Astrocyte (in vitro differentiated cells and primary cell): ENCODE measurements around the gene ALDH3A2. TPM values are rescaled to one million over a fixed set of nuclear protein-coding genes. Genes with fewer than 3 reads are reported as not detected.

Experiments
- DNase-seq: peaks from one replicate; pipeline ENCODE4 v3.0.0-alpha.2; 2010; ENCODE audit warnings: low read depth
- FAIRE-seq: peaks from 2 replicates; lab custom pipeline; 2011; peaks lifted over from hg19 to GRCh38; lab: Jason Lieb, UNC
- H2AFZ ChIP-seq: 2 replicates; pipeline ENCODE4 v1.6.0; 2012; ENCODE audit warnings: low read depth, low read length, inconsistent platforms
- H3K27ac ChIP-seq: 2 replicates; pipeline ENCODE4 v1.5.1; 2011; ENCODE audit warnings: low read depth, low read length, inconsistent platforms
- H3K27me3 ChIP-seq: 2 replicates; pipeline ENCODE4 v1.6.0; 2011; ENCODE audit warnings: low read length, inconsistent platforms; ENCODE audit not compliant: insufficient read depth
- H3K36me3 ChIP-seq: 2 replicates; pipeline ENCODE4 v1.5.1; 2011; ENCODE audit warnings: low read length, inconsistent platforms; ENCODE audit not compliant: insufficient read depth
- H3K4me1 ChIP-seq: 2 replicates; pipeline ENCODE4 v1.5.1; 2011; ENCODE audit warnings: low read length, inconsistent platforms; ENCODE audit not compliant: insufficient read depth
- H3K4me2 ChIP-seq: 2 replicates; pipeline ENCODE4 v1.6.0; 2012; ENCODE audit warnings: low read length, inconsistent platforms
- H3K4me3 ChIP-seq: 2 replicates; pipeline ENCODE4 v1.5.1; 2011; ENCODE audit warnings: low read depth, mild to moderate bottlenecking, low read length, inconsistent platforms; ENCODE audit not compliant: insufficient read depth
- H3K79me2 ChIP-seq: 2 replicates; pipeline ENCODE4 v1.6.0; 2012; ENCODE audit warnings: mild to moderate bottlenecking, low read length, inconsistent platforms; ENCODE audit not compliant: insufficient read depth
- H3K9ac ChIP-seq: 2 replicates; pipeline ENCODE4 v1.6.0; 2012; ENCODE audit warnings: mild to moderate bottlenecking, low read length, inconsistent platforms
- H3K9me3 ChIP-seq: 2 replicates; pipeline ENCODE4 v1.5.1; 2012; ENCODE audit warnings: low read depth, mild to moderate bottlenecking, low read length, inconsistent platforms; ENCODE audit not compliant: insufficient read depth
- H4K20me1 ChIP-seq: 2 replicates; pipeline ENCODE4 v1.6.0; 2012; ENCODE audit warnings: low read length, inconsistent platforms; ENCODE audit not compliant: insufficient read depth
- H3K27ac Mint-ChIP-seq: one replicate; pipeline ENCODE4 v1.8.0; 2021; ENCODE audit warnings: mild to moderate bottlenecking, mixed read lengths; ENCODE audit not compliant: unreplicated experiment
- H3K27me3 Mint-ChIP-seq: one replicate; pipeline ENCODE4 v1.8.0; 2021; ENCODE audit warnings: low read depth, mixed read lengths; ENCODE audit not compliant: unreplicated experiment
- H3K36me3 Mint-ChIP-seq: one replicate; pipeline ENCODE4 v1.8.0; 2021; ENCODE audit warnings: low read depth, mixed read lengths; ENCODE audit not compliant: unreplicated experiment
- H3K4me1 Mint-ChIP-seq: one replicate; pipeline ENCODE4 v1.8.0; 2021; ENCODE audit warnings: low read depth, mixed read lengths; ENCODE audit not compliant: unreplicated experiment
- H3K4me3 Mint-ChIP-seq: one replicate; pipeline ENCODE4 v1.8.0; 2021; ENCODE audit warnings: mild to moderate bottlenecking, moderate library complexity, mixed read lengths; ENCODE audit not compliant: unreplicated experiment
- H3K9me3 Mint-ChIP-seq: one replicate; pipeline ENCODE4 v1.8.0; 2021; ENCODE audit warnings: mild to moderate bottlenecking, mixed read lengths; ENCODE audit not compliant: unreplicated experiment
- EZH2 ChIP-seq: IDR thresholded peaks from 2 replicates; pipeline ENCODE4 v1.6.1; 2012; ENCODE audit warnings: mild to moderate bottlenecking, low read length, inconsistent platforms; ENCODE audit not compliant: insufficient read depth
- total RNA-seq: library from RNA; stranded (reverse); gene quantifications from 2 replicates; pipeline ENCODE4 v1.2.1, GENCODE V29; 2021
- TF ChIP-seq, protein P1 (sequence below): IDR thresholded peaks from 2 replicates; pipeline ENCODE4 v1.5.1; 2011; ENCODE audit warnings: low read depth, mild to moderate bottlenecking, inconsistent platforms, low read length, moderate library complexity; ENCODE audit not compliant: insufficient read depth

Gene ALDH3A2
- total RNA-seq, 1 donor from 2014 or later = 13.8 TPM

DNA sequence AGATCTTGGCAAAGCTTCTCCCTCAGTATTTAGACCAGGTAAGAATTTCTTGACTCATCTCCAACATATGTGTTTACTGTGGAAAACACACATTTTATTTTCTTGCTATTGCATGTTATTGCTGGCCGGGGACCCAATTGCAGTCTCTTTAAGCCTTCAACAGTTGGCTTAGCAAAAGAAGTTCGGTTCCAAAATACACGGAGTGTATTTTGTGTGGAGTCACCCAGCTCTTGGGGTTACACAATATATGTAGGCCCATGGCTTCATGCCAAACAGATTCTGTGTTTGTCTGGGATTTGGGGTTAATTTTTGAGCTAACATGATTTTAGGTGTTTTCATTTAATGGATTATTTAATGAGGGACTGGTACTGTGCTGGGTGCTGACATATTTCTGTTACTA, 4.0 kb downstream of the ALDH3A2 start:
- Histone ChIP-seq H3K4me3 (no peak overlapping the region), H2AFZ (no peak overlapping the region), H3K79me2 (no peaks in the 10 kb centered on the region), H3K9ac (no peak overlapping the region), H3K36me3 (no peaks in the 10 kb centered on the region), H3K4me2 (no peak overlapping the region), H3K27me3 (no peaks in the 10 kb centered on the region), H3K9me3 (peaks cover 3% of the 10 kb centered on the region), H3K27ac (no peak overlapping the region), H3K4me1 (peaks cover 12% of the 10 kb centered on the region), H4K20me1 (no peaks in the 10 kb centered on the region)
- no peak for FAIRE-seq
- Mint-ChIP-seq H3K9me3 (peaks cover 2% of the 10 kb centered on the region), H3K27ac (no peak overlapping the region), H3K36me3 (peaks cover 21% of the 10 kb centered on the region), H3K4me3 (no peak overlapping the region), H3K4me1 (peaks cover 13% of the 10 kb centered on the region), H3K27me3 (no peaks in the 10 kb centered on the region)
- no peak for DNase-seq
- no peak for TF ChIP-seq EZH2
- TF ChIP-seq, protein P1, sequence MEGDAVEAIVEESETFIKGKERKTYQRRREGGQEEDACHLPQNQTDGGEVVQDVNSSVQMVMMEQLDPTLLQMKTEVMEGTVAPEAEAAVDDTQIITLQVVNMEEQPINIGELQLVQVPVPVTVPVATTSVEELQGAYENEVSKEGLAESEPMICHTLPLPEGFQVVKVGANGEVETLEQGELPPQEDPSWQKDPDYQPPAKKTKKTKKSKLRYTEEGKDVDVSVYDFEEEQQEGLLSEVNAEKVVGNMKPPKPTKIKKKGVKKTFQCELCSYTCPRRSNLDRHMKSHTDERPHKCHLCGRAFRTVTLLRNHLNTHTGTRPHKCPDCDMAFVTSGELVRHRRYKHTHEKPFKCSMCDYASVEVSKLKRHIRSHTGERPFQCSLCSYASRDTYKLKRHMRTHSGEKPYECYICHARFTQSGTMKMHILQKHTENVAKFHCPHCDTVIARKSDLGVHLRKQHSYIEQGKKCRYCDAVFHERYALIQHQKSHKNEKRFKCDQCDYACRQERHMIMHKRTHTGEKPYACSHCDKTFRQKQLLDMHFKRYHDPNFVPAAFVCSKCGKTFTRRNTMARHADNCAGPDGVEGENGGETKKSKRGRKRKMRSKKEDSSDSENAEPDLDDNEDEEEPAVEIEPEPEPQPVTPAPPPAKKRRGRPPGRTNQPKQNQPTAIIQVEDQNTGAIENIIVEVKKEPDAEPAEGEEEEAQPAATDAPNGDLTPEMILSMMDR = no peak

DNA sequence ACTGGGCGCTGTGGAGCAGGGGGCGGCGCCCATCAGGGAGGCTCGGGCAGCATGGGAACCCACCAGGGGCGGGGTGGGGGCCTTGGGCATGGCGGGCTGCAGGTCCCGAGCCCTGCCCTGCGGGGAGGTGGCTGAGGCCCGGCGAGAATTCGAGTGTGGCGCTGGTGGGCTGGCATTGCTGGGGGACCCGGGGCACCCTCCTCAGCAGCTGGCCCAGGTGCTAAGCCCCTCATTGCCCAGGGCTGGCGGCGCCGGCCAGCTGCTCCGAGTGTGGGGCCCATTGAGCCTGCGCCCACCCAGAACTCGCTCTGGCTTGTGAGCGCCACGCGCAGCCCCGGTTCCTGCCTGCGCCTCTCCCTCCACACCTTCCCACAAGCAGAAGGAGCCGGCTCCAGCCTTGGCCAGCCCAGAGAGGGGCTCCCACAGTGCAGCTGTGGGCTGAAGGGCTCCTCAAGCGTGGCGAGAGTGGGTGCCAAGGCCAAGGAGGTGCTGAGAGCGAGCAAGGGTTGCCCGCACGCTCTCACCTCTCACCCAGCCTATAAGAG, 5.9 kb downstream of the ALDH3A2 start:
- Histone ChIP-seq H3K27ac (no peak overlapping the region), H2AFZ (no peak overlapping the region), H3K4me3 (no peak overlapping the region), H3K27me3 (no peaks in the 10 kb centered on the region), H3K79me2 (no peaks in the 10 kb centered on the region), H3K4me1 (peaks cover 4% of the 10 kb centered on the region), H3K4me2 (no peak overlapping the region), H3K9me3 (peaks cover 3% of the 10 kb centered on the region), H4K20me1 (no peaks in the 10 kb centered on the region), H3K9ac (no peak overlapping the region), H3K36me3 (no peaks in the 10 kb centered on the region)
- peaks cover 2% of the 10 kb centered on the region for H3K9me3 Mint-ChIP-seq
- peaks cover 21% of the 10 kb centered on the region for H3K36me3 Mint-ChIP-seq
- DNase-seq = no peak
- no peak for FAIRE-seq
- H3K4me3 Mint-ChIP-seq = no peak overlapping the region
- TF ChIP-seq, protein P1 = no peak
- no peak for TF ChIP-seq EZH2
- peaks cover 8% of the 10 kb centered on the region for H3K4me1 Mint-ChIP-seq
- no peak overlapping the region for H3K27ac Mint-ChIP-seq
- H3K27me3 Mint-ChIP-seq = no peaks in the 10 kb centered on the region

DNA sequence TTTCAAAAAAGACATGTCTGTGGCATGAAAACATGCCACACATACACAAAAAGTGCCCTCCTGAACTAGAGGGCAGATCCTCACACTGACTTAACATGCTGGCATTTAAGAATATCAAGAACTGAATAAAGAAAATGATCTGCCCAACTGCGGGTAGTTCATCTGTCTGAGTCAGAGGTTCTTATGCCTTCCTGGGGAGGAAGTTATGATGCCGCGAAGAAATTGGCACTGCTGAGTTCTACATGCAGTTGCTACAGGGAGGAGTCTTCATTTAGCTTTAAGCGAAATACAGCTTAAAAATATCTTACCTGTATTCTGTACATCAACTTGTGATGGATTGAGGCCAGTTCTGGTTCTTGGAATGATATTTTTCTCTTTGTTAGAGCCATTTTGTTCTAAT, 6.3 kb downstream of the ALDH3A2 start:
- H4K20me1 ChIP-seq = no peaks in the 10 kb centered on the region
- H3K27ac ChIP-seq = no peak overlapping the region
- DNase-seq = no peak
- Mint-ChIP-seq H3K36me3 (peaks cover 21% of the 10 kb centered on the region), H3K4me3 (no peak overlapping the region), H3K9me3 (peaks cover 2% of the 10 kb centered on the region), H3K4me1 (peaks cover 8% of the 10 kb centered on the region), H3K27me3 (no peaks in the 10 kb centered on the region), H3K27ac (no peak overlapping the region)
- H3K4me2 ChIP-seq = no peak overlapping the region
- no peak for FAIRE-seq
- no peaks in the 10 kb centered on the region for H3K36me3 ChIP-seq
- TF ChIP-seq, protein P1 = no peak
- no peak for TF ChIP-seq EZH2
- peaks cover 4% of the 10 kb centered on the region for H3K4me1 ChIP-seq
- H3K27me3 ChIP-seq = no peaks in the 10 kb centered on the region
- H2AFZ ChIP-seq = no peak overlapping the region
- H3K79me2 ChIP-seq = no peaks in the 10 kb centered on the region
- no peak overlapping the region for H3K9ac ChIP-seq
- no peak overlapping the region for H3K4me3 ChIP-seq
- peaks cover 3% of the 10 kb centered on the region for H3K9me3 ChIP-seq
